Dedifferentiated amniotic fluid mesenchymal stem cell (primary cell): Measurements from ENCODE around the gene ABCC6.
"Not testable (repeated sequence)": the region's sequence is repeated elsewhere in the genome, so short reads cannot be mapped to it uniquely, and the experiment has no call there.

Experiments
- DNase-seq: peaks from one replicate; pipeline ENCODE4 v3.0.0-alpha.2; 2016; ENCODE audit errors: extremely low spot score

The ABCC6 gene

GRCh38 chr16:16161319-16161718 is 62.0 kb downstream of the ABCC6 start:
- DNase-seq = no peak

DNA sequence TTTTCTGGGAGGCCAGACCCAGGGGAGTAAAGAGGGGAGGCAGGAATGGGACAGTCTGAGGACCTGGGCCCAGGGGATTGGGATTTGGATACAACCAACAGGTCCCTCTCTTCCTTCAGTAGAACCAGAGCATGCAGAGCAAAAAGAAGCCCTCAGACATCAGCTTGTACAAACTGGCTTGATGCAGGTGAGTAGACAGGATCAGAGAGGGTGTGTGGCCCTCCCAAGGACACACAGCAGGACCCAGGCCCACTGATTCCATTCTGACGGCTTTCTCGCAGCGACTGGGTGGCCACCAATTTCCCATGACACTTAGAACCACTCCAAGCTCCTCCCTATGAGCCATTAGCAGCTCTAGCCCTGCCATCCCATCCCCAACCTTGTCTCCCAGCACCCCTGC is 63.6 kb downstream of the ABCC6 start:
- DNase-seq = no peak

DNA sequence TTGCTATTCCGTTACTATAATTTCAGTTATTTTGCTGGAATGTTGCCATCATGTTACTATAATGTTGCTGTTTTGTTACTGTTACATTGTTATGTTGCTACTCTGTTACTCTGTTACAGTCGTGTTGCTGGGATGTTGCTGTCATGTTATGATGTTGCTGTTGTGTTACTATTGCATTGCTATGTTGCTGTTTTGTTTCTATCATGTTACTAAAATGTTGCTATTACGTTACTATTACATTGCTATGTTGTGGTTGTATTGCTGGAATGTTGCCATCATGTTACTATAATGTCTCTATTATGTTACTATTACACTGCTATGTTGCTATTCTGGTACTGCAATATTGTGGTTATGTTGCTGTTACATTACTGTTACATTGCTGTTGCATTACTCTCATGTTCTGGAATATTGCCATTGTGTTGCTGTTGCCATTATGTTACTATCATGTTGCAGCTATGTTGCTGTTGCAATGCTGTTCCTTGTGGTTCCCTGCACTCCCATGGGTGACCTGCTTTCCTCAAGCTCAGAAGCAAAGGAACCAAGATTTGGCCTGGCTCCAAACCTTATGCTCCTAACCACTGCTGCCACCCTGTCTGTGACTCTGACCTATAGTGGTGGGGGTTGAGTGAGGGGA is 64.4 kb downstream of the ABCC6 start:
- DNase-seq = no peak

DNA sequence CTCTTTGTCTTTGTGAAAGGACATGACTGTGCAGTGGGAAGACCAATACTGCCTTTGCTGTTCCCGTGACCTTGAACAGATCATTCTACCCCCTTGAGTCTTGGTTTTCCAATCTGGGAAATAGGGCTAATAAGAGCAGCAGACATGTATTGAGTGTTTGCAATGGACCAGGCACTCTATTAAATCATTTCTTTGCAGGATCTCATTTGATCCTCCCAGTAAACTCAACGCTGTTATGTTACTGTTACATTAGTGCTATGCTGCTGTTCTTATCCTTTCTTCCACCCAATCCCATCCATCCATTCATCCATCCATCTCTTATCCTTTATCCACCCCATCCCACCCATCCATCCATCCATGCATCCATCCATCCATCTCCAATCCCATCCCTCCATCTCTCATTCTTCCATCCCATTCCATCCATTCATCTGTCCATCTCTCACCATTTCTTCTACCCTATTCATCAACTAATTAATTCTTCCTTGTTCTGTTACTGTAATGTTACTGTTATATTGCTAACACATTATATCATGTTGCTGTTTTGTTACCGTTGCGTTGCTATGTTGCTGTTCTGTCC is 65.1 kb downstream of the ABCC6 start:
- DNase-seq = no peak

- DNase-seq = no peak
These were observed 66.1 kb downstream of the ABCC6 start for GRCh38 chr16:16157166-16157565.

DNA sequence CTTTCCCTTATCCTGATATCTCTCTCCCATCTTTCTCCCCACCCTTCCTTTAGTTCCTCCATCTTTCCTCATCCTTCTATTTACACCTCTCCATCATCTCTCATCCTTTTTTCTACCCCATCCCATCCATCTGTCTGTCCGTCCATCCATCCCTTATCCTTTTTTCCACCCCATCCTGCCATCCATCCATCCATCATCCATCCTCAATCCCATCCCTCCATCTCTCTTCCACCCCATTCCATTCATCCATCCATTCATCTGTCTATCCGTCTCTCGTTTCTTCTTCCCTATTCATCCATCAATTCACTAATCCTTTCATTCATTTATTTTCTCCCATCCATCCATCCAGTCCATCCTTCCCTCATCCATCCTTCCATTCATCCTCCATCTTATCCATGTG is 68.1 kb downstream of the ABCC6 start:
- no peak for DNase-seq

GRCh38 chr16:16154281-16154951 is 68.9 kb downstream of the ABCC6 start:
- DNase-seq = no peak

- DNase-seq = not testable (repeated sequence)
These were observed 70.3 kb downstream of the ABCC6 start for GRCh38 chr16:16153000-16153399.

GRCh38 chr16:16151315-16151714 is 72.0 kb downstream of the ABCC6 start:
- no peak for DNase-seq

- no peak for DNase-seq
These were observed 72.5 kb downstream of the ABCC6 start for GRCh38 chr16:16150878-16151152.

GRCh38 chr16:16150117-16150877 is 73.0 kb downstream of the ABCC6 start:
- DNase-seq = peak; percentile 15

DNA sequence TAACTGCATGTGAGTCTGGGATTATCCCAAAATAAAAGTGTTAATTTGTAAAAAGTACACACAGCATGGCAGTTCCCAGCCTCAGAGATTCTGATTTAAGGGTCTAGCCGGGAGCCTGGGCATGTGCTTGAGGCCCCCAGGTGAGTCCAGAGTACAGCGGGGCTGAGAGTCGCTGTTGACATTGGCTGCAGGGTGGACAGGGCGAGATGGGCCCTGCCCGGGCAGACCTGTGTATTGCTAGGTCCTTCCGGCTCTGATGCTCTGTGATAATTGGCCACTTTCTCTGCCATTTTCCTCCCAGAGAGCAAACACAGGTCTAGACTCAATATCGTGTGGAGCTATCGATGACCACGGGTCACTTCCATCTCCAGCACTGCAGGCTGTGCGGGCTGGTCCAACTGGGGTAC is 73.6 kb downstream of the ABCC6 start:
- no peak for DNase-seq

DNA sequence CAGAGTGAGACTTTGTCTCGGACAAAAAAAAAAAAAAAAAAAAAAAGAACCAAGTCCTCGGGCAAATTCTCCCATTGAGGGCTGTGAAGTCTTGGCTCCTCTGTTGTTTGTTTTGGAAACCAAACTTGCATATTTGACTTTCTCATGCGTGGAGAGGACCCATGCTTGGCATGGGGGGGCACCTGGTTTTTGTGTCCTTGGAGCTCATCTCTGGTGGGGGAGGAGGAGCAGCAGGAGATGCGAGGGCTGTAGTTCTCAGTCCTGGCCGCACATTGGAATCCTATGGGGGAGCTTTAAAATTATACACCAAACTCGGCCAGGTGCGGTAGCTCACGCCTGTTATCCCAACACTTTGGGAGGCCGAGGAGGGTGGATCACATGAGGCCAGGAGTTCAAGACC is 74.5 kb downstream of the ABCC6 start:
- no peak for DNase-seq

DNA sequence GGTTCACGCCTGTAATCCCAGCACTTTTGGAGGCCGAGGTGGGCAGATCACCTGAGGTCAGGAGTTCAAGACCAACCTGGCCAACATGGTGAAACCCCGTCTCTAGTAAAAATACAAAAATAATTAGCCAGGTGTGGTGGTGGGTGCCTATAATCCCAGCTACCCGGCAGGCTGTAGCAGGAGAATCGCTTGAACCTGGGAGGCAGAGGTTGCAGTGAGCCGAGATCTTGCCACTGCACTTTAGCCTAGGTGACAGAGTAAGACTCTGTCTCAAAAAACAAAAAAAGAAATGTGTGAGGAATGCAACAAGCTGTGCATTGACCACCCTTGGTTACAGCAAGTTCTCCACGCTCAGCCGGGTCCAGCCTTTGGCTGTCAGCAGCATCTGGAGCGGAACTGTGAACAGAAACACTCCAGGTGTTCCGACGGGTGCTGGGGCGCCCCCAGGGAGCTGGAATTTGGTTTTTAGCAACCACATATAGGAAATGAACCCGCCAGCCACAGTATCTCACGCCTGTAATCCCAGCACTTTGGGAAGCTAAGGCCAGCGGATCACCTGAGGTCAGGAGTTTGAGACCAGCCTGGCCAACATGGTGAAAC is 75.2 kb downstream of the ABCC6 start:
- not testable (repeated sequence) for DNase-seq

DNA sequence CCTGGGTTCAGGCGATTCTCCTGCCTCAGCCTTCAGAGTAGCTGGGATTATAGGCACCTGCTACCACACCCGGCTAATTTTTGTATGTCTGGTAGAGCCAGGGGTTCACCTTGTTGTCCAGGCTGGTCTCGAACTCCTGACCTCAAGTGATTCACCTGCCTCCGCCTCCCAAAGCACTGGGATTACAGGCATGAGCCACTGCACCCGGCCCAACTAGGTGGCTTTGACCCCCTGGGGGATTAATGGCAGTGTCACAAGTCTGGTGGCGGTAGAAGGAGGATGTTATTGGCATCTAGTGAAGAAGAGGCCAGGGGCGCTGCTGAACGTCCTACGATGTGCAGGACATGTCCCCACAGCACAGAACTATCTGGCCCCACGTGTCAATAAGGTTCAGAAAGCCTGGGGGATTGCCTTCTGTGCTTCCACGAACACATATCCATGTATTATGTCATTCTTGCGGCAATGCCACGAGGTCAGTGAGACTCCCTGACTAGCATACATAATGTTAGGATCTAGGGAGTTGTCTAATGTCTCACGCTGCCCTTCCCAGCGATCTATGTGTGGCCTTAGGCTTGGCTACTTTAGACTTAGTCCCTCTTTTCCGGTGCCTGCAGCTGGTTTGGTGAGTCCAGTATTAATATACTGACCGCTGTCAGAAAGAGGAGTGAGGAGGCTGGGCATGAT is 75.8 kb downstream of the ABCC6 start:
- no peak for DNase-seq

GRCh38 chr16:16146380-16147315 is 76.6 kb downstream of the ABCC6 start:
- no peak for DNase-seq

- DNase-seq = no peak
These were observed 78.0 kb downstream of the ABCC6 start for GRCh38 chr16:16145286-16145685.

DNA sequence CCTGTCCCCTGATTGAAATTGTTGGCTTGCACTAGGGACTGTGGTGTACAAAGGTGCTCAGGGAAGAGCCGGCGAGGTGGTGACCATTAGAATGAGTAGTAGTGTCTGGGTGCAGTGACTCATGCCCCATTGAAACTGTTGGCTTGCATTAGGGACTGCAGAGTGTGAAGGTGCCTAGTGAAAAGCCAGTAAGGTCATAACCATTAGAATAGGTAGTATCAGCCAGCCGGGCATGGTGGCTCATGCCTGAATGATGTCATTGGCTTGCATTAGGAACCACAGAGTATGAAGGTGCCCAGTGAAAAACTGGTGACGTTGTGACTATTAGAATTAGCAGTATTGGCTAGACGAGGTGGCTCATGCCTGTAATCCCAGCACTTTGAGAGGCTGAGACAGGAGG is 78.9 kb downstream of the ABCC6 start:
- no peak for DNase-seq

DNA sequence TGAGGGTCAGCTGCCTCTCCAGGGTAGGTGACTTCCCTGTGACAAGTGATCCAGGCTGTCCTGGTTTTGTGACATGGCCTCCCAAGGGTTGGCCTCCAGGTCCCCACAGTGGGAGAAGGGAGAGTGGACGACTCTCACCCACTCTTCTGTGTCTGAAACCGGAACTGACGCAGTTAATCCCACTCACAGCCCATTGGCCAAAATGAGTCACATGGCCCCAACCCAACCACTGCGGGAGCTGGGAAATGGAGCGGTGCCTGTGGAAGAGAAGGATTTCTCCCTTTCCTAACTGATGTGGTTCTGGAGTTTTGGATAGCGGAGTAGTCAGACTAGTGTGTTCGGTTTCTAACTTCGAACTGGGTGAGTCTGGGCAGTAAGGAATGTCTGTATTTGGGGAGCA is 79.4 kb downstream of the ABCC6 start:
- no peak for DNase-seq

DNA sequence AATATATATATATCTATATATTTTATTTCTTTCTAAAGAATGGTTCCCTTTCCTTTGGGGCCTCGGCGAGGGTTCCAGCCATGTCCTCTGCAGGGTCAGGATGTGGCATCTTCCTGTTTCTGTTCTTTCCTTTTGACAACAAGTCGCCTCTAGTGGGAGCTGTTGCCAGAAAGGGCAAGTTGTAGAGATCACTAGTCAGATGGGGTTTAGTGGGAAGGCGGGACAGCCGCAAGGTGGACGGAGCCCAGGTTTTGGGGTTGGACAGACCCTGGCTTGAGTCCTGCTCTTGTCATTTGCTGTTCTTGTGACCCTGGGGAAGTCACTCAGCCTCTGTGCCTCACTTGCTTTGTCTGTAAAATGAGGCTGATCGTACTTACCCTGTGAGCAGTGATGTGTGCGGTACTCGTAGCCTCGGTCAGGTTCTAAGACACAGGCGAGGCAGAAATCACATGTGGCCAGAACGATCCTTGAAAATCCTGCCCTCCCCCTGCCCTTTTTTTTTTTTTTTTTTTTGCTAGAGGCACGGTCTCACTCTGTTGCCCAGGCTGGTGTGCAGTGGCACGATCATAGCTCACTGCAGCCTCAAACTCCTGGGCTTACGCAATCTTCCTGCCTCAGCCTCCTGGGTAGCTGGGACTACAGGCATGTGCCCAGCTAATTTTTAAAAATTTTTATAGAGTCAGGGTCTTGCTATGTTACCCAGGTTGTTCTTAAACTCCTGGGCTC is 80.1 kb downstream of the ABCC6 start:
- no peak for DNase-seq
